ENCODE data around the gene ZNF276. TPM values are rescaled to one million over a fixed set of nuclear protein-coding genes. Genes with fewer than 3 reads are reported as not detected.

The ZNF276 gene
- total and polyA plus RNA-seq, 2 donors (not counting 1 experiment from before 2014, with no cell fraction given), result 82.7 to 110 TPM

- Mint-ChIP-seq H3K27ac (peak overlapping the region; percentile 92), H3K27me3 (no peaks in the 10 kb centered on the region), H3K4me1 (peaks cover 30% of the 10 kb centered on the region), H3K4me3 (peak overlapping the region; percentile 88), H3K9me3 (ENCODE audit: insufficient read depth) (no peaks in the 10 kb centered on the region)
- Histone ChIP-seq H3K4me1 (ENCODE audit: control insufficient read depth in 2 of 2, insufficient read depth in 2 of 2, low read length in 2 of 2) (peaks cover 27 to 34% of the 10 kb centered on the region in 2 donors), H3K79me2 (ENCODE audit: control insufficient read depth, insufficient read depth, low read length) (peaks cover 67% of the 10 kb centered on the region), H3K27me3 (replicated peaks in 1 of 4; ENCODE audit: control extremely low read depth in 1 of 4, control insufficient read depth in 3 of 4, insufficient read depth in 4 of 4, low read length in 3 of 4) (no peaks in the 10 kb centered on the region), H3K9ac (ENCODE audit: low read length) (peak overlapping the region; percentile 86), H3K36me3 (replicated peaks in 1 of 2; ENCODE audit: control extremely low read depth in 1 of 2, control insufficient read depth in 1 of 2, extremely low read depth in 1 of 2, insufficient read depth in 2 of 2, low read length in 1 of 2) (peaks cover 0 to 43% of the 10 kb centered on the region in 2 experiments), H3K4me3 (ENCODE audit: control extremely low read depth in 1 of 5, extremely low read depth in 1 of 5, insufficient read depth in 1 of 5, low read depth in 2 of 5, low read length in 4 of 5) (peak overlapping the region in 3 of 5 experiments; percentile 61 to 72 (median 65)), H3K9me3 (ENCODE audit: control extremely low read depth in 1 of 3, control insufficient read depth in 2 of 3, insufficient read depth in 1 of 3, low read length in 2 of 3) (no peaks in the 10 kb centered on the region), H3K4me2 (replicated peaks; ENCODE audit: low read depth, low read length, poor library complexity, severe bottlenecking) (peak overlapping the region; percentile 100), H3K27ac (ENCODE audit: low read length in 2 of 2) (peak overlapping the region in 1 of 2 donors; percentile 92), H2AFZ (ENCODE audit: insufficient read depth, low read depth, low read length, poor library complexity, severe bottlenecking) (no peak overlapping the region), H4K20me1 (ENCODE audit: control insufficient read depth, insufficient read depth, low read length, poor library complexity, severe bottlenecking) (peaks cover 57% of the 10 kb centered on the region)
- intact Hi-C loops (cut with micrococcal nuclease), result loop anchor here (2.0 to 5.0 kb wide), 2 partner anchors 36 to 41 kb away; partner anchors contain the start of gene CDK10
- DNase-seq, result no peak
- CTCF ChIA-PET, result interaction anchor here (1.0 to 2.5 kb wide), 4 partner anchors 11 to 70 kb away, joined by 3 to 8 read pairs (median 4); no protein-coding TSS in a partner anchor
- no peak for TF ChIP-seq EZH2 (IDR thresholded peaks at IDR 0.05; ENCODE audit: borderline replicate concordance, insufficient read depth, low read depth, low read length, poor library complexity, severe bottlenecking)
- TF ChIP-seq CTCF (IDR thresholded peaks at IDR 0.05), result no peak
- POLR2A ChIA-PET, result no interaction called here
- 87% methylated on average over 30 of the region's 30 CpGs for WGBS (ENCODE audit: insufficient coverage)
- ATAC-seq (ENCODE audit: low read depth), result no peak
Observed at GRCh38 chr16:89723279-89724250, 2.2 kb downstream of the ZNF276 start.

Data from B cell (primary cell).